HG03280 (cell line): Measurements from ENCODE around the gene THAP5.

Experiments
- ATAC-seq: cut with Tn5 transposase; IDR thresholded peaks from one replicate; pipeline ENCODE4 v1.9.1; 2021; ENCODE audit warnings: mild to moderate bottlenecking, moderate library complexity; ENCODE audit not compliant: unreplicated experiment

THAP5 gene, protein sequence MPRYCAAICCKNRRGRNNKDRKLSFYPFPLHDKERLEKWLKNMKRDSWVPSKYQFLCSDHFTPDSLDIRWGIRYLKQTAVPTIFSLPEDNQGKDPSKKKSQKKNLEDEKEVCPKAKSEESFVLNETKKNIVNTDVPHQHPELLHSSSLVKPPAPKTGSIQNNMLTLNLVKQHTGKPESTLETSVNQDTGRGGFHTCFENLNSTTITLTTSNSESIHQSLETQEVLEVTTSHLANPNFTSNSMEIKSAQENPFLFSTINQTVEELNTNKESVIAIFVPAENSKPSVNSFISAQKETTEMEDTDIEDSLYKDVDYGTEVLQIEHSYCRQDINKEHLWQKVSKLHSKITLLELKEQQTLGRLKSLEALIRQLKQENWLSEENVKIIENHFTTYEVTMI

DNA sequence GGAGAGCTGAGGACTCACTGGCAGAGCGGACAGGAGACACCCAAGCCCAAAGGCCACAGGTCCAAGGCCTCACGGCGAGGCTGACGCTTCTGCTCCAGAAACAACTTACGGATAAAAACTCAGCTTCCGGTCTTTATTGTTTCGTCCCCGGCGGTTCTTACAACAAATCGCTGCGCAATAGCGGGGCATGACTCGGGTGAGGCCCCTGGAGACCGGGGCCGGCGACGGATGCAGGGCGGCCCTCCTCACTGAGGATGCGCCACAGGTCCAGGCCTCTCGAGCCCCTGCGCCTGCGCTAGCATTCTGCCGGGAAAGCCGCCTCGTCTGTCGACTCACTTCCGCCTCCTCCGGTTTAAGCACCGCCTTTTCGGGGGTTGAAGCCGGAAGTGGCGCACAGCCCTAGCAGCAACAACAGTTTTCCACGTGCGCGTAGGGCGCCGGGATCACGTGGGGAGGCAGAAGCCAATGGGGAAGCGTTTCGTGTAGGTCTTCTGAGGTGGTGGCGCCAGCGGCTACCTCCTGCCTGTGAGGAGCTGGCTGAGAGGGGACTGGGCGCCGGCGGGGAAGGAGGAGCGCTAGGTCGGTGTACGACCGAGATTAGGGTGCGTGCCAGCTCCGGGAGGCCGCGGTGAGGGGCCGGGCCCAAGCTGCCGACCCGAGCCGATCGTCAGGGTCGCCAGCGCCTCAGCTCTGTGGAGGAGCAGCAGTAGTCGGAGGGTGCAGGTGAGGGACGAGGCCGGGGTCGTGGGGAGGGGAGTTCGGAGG, at the start of gene THAP5, which contains the start of gene DNAJB9:
THAP5 (minus strand) TSS at position 326 of the 765 bp plus-strand sequence; CDS start at position 189, 137 bp downstream.
DNAJB9 (plus strand) TSS at position 494 of the 765 bp plus-strand sequence. CDS start 1,853 bp downstream, outside the sequence.
- ATAC-seq, result peak; percentile 95

DNA sequence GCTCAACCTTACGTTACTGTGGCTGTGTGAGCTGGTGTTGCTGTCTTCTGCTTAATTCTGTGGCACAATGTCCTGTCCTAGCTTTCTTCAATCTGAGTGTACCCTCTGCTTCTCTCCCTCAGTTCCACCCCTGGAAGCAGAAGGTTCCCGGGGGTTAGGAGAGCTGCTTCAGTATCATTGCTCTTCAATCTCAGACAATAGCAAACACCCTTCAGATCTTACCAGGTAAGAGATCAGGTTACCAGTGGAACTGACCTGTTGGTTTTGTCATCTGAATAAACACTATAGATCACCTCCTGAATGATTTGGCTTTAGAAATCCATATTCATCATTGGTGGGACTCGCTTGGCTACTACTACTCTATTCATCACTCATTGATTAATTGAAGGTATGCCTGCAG, 48.5 kb upstream of the THAP5 start:
- ATAC-seq, result no peak

DNA sequence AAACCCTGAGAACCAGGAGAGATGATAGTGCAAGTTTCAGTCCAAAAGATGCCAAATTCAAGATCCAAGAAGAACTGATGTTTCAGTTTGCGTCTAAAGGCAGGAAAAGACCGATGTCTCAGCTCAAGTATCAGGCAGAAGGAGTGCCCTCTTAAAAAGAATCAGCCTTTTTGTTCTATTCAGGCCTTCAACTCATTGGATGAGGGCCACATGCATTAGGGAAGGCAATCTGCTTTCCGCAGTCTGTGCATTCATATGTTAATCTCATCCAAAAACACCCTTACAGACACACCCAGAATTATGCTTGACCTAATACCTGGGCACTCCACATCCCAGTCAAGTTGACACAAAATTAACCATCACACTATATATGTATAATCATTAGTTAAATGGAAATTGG, 45.4 kb upstream of the THAP5 start:
- no peak for ATAC-seq

DNA sequence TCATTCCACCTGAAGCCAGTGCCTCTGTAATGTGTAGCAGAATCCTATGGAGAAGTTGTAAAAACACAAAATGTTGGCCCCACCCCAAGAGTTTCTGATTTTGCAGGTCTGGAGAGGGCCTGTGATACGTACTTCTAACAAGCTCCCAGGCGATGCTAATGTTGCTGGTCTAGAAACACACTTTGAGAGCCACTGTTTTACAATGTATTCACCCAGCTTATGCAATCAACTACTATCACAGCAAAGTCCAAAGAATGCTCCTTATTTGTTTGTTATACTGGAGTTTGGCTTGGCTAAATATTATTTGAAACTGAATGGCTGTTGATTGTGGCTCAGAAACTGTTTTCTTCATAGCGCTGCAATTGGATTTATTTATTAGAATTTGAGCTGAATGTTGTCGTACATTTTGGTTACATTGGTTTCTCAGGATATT, 44.5 kb upstream of the THAP5 start:
- ATAC-seq, result no peak

DNA sequence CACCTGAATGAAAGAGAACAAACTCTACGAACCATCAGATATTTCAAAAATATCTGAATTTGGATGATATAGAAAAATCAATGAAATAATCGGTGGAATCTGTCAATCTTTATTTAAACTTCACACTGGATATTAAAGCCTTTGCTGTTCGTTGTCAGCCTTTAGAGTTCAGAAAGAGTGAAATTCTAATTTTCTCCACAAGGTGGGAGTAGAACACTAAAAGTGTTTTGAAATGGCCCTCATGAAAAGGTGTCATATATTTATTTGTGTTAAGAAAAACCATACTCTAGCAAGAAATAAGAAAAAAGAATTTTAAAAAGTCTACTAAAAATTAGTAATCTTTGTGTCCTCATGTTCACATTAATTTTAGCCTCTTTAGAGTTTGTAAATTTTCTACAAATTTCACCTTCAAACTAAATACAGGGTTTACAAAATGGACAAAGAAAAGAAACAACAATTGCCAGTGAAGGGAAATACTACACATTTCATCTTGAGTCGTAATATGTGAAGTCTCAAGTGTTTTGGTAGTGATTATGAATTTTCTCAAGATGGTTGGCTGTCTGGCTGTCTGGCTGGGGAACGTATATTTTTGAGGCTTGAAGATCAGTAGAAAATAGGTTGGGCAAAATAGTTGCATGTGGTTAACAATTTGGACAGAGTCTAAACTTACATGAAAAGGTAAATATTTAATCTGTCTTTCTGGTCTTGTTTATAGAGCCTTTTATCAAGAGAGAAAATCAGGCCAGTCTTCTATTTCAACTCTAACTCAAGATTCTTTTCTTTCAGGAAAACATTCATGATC, 43.8 kb upstream of the THAP5 start:
- ATAC-seq, result peak; percentile 72

DNA sequence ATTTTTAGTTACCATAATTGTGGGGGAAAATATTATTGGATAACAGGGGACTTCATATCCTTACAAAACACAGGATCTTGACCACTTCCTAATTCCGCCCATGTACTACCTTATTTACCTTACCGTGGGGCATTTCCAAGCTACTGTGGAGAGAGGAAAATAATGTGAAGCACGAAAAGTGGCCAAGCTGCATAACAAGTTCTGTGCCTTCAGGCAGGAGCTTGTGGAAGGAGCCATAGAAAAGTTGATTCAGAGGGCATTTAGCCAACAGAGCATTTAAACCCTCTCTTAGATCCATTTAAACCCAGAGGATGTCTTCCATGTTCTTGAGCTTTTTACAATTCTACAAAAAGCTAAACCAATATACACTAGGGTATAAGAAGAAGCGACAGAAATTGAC, 41.8 kb upstream of the THAP5 start:
- no peak for ATAC-seq

DNA sequence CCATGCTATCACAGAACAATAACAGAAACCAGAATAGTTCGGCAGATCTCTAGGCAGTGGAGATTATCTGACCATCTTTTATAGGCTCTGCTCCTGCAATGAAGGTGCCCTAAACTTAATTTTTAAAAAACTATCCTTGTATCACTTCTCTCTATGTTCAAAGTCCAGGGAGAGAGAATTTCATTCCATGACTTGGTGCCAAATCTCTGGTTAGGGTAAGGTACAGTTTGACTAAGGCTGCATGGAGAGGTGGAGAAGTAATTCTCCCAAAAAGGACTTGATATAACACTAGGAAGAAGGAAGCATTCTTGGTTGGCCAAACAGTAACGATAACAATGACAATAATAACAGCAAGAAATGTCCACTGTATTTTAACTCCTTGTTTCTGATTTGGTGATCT, 40.1 kb upstream of the THAP5 start:
- ATAC-seq, result no peak

DNA sequence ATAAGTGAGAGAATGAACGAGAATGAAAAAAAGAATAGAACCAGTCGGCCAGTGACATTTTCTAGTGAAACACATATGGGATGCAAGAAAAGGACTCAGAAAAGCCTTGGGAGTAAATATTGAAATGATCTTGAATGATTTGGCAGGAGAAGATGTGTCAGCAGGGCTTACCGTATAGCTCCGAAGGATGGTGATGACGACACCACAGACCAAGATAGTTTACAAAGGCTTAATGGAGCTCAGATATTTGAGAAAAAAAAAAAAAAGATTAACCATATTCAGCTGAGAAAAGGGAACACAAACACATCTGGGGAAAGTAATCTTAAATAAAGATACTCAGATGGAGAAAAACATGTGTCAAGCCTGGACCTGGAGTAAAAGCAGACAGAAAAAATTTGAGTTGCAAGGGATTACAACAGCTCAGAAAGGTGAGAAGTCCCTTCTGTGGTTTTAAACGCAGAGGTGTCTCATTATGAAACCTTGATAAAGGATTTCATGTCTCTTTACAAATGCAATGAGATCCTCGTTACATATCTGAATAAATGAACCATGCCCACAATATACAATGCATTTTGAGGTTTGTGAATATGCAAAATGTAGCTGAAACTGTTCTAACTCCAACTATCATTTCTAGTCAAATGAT, 36.2 kb upstream of the THAP5 start:
- ATAC-seq, result no peak

DNA sequence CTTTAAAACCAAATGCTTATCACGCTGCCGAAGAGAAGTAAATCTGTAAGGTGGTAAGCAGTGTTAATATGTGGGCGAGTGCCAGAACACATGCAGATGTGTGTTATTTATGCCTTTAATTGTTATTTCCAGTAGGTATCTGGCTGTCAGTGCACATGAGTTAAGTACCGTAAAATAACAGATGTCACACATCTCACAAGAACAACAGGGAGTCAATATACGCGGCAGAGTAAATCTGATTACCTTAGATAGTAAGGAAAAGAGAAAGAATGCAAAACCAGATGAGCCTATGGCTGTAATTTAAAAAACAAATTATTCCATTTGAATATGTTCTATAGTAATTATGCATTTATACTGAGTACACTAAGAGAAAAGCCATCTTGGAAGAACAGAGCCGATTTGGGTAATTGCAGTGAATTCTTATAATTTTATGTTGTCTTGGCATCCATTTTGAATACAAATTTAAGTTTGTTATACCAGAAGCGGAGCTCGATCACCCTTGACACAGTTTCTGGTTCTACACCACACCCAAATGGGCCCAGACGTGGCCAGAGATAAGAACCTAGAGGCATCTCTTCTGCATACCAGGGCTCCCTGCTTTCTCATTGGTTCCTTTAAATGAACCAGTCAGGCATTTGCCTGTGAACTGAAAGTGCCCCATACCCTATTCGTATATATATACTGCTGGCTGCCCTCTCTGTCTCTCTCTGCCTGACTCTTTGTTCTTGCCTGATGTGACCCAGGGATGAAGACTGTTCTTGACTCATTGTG, 35.0 kb upstream of the THAP5 start:
- ATAC-seq, result no peak

DNA sequence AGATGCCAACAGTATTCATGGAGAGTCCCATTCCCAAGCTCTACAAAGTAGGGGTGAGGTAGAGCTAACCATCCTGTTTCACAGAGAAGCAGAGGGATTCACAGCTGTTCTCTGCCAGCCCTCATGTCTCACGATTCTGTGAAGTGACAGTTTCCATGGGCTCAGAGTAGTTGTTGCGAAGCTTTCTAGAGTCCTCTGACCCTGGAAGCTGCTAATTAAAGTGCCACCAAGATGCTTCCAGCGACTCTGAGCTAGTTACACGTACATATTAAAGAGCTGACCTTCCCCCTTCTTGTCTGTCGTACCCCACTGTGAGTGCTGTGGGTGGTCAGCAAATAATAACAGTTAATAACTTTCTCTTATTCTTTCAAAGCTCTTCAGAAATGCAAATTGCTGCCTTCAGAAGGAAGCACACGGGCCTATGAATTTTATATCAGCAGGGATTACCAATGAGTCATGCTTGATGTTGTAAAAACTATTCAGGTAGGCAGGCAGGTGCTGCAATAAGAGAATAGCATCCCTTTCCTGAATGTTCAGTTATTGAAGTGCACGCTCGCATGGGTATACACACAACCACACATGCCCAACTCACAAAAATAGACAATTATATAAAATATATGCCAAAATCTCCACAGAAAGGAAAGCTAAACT, 34.3 kb upstream of the THAP5 start:
- ATAC-seq, result no peak

DNA sequence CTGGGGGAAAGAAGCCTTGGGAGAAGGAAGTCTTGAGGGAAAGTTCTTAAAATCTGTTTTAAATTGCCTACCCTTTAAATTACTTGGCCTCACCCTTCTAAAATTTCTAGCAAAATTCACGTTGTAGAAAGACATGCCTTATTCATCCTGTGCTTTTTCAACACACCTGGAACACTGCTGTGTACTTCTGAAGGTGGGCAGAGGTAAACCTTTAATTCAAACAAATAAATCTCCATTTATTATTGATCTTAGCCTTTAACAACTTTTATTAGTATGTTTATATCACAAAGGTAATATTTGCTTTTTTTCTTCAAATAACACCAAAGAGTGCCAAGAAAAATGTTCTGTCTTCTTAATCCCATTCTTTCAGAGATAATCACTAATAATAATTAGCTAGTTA, 30.9 kb upstream of the THAP5 start:
- ATAC-seq, result no peak

DNA sequence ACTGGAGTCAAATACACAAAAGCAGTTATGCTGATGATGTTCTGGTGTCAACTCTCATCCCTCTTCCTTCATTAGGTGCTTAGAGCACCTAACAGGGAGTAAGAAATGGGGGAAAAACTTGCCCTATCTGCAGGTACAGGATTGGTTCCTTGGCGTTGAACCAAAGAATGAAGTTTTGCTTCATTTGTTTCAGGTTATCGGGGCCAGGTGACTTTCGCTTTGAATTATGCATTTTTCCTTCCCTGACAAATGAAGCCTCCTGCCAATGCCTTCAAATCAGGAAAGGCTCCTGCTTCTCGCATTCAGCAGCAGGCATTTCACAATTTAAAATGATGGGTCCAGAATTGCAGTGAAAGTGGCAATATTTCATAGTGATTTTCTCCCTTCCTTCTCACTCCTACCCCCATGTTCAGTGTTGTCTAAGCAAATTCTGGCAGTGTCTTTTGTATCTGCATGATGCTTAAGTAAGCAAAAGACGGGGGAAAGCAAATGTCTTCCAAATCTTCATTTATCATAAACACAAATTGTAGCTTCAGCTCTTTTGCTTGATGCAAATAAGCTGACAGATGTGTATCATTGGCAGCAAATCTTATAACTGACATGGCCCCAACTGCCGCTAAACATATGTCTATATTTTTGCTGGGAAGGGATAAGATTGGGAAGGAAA, 29.5 kb upstream of the THAP5 start:
- no peak for ATAC-seq

DNA sequence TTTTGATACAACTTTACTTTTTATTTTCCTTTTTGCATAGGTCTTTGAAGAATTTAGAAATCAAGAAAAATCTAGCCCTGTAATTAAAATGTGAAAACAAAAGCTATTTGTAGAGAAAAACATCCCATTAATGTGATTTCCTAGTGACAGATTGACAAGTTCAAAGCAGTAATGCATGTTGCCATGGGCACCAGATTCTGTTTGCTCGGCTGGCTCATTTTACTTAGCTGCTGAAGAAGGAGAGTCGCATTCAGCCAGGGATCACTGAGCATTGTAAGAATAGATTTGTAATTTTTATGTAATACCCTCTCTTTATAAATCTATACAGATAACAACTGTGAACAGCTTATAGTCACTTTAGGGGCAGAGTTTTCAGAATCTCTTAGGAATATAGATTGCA, 28.6 kb upstream of the THAP5 start:
- no peak for ATAC-seq

DNA sequence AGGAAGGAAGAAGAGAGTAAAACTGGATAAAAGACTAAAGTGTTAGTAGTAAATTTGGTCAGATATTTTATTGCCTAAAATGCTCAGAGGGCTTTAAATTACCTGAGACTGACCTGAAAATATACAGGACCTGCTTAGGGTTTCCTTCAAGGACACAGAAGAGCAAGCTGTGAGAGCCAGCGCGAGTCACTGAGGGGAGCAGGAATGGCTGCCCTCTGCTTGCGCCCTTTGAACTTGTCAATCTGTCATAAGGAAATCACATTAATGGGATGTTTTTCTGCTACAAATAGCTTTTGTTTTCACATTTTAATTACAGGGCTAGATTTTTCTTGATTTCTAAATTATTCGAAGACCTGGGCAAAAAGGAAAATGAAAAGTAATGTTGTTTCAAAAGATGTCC, 27.1 kb upstream of the THAP5 start:
- ATAC-seq, result peak; percentile 75

DNA sequence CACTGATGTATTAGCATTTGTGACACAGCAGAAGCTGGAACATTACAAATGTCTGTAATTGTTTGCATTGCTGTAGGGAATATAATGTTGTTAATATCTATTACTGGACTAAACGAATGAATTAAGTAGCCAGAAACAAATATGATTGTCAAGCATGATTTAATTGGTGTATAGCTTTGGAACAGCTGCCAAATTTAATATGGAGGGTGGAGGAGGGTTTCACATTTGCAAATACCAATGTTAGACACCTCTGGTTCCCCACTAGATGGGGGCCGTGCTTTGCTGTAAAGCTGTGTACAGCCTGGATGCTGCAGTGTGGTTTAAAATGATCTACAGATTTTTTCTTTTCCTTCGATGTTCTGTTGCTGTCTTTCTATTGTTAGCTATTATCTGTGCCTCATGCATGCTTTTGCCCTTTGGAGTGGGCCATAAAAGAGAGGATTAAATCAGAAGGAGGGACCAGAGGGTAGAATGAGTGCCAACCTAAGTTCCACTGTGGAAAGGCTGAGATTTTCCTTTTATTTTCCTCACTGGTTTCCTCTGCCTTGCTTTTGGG, 23.2 kb upstream of the THAP5 start:
- ATAC-seq, result no peak

DNA sequence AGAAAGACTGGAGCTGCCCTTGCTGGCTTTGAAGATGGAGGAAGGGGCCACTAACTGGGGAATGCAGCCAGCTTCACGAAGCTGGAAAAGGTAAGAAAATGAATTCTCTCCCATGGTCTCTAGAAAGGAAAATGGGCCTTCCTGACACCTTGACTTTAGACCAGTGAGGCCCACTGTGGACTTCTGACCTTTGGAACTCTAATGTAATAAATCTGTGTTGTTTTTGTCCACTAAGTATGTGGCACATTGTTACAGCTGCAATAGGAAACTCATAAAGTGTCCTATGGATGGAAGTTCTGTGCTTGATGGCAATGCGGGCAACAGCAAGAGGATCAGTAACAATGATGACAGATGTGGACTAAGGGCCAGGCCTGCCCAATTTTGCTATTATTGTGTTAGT, 21.1 kb upstream of the THAP5 start:
- ATAC-seq, result no peak

DNA sequence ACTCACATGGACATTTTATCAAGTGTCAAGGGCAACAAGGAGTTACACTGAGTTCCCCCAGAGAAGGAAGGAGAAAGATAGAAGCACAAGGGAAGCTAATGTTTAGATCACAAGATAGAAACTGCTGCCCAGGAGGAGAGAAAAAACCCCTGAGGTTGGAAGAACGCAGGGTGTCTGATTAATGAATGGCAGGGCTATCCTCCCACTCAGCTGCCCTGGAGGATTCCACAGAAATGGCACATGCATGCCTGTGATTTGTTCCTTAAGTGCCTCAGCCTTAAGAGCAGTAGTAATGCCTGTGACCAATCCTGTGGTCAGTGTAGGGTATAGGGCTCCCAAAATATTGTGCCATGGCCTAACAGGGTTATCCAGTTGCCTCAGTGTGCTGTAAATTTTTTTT, 20.4 kb upstream of the THAP5 start:
- ATAC-seq, result no peak

DNA sequence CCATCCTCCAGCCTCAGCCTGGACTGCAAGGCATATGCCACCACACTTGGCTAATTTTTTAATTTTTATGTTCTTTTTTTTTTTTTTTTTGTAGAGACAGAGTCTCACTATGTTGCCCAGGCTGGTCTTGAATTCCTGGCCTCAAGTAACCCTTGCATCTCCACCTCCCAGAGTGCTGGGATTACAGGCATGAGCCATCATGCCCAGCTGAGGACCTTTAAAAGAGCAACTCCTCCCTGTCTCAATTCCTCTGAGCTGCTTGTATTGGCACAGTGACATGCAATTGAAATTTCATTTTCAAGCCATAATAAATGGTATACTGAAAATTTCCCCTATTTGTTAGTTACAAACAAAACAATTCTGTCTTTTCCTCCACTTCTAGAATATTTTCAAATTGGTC, 19.7 kb upstream of the THAP5 start:
- no peak for ATAC-seq

DNA sequence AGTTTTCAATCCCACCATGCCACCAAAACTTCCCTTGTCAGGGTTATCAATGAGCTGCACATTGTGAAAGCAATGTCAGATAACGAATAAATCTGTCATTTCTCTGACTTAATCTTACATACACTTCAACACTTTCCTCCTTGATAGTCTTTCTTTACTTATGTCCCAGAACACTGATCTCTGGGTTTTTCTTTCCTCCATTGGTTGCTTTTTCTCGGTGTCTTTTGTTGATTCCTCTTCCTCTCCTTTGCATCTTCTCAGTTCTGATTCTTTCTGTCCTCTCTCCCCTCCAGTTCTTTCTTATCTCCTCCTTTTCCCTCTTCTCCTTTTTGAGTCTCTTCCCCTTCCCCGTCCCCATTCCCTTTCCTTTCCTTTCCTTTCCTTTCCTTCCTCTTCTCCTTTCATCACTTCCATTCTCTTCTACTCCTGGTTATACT, 16.8 kb upstream of the THAP5 start:
- ATAC-seq, result no peak
